Cardiac muscle cell (in vitro differentiated cells and primary cell): ENCODE measurements around the gene SLC5A5. TPM values are rescaled to one million over a fixed set of nuclear protein-coding genes. Genes with fewer than 3 reads are reported as not detected.

Experiments used
- DNase-seq, 2 donors: peaks; one replicate each; pipeline versions ENCODE4 v3.0.0 to v3.0.0-alpha.2; 2010 to 2017; ENCODE audit warnings: low read depth in 1 of 2, low spot score in 1 of 2
- H3K27ac ChIP-seq: fragments of 200-600 bp; sonication (generic); 2 replicates; pipeline ENCODE4 v1.5.1; 2016
- H3K27me3 ChIP-seq: fragments of 200-600 bp; sonication (generic); 2 replicates; pipeline ENCODE4 v1.6.0; 2016; ENCODE audit warnings: control low read depth
- H3K36me3 ChIP-seq: fragments of 200-600 bp; sonication (generic); 2 replicates; pipeline ENCODE4 v1.5.1; 2016; ENCODE audit warnings: control low read depth
- H3K4me1 ChIP-seq: fragments of 200-600 bp; sonication (generic); 2 replicates; pipeline ENCODE4 v1.8.1; 2017; ENCODE audit warnings: low read depth, mild to moderate bottlenecking, mixed run types
- H3K4me3 ChIP-seq: fragments of 200-600 bp; sonication (generic); 2 replicates; pipeline ENCODE4 v1.5.1; 2016; ENCODE audit warnings: mild to moderate bottlenecking
- H3K9me3 ChIP-seq: fragments of 200-600 bp; sonication (generic); 2 replicates; pipeline ENCODE4 v1.5.1; 2017; ENCODE audit warnings: low read depth, mild to moderate bottlenecking, control low read depth
- CTCF ChIP-seq: IDR thresholded peaks from 2 replicates; pipeline ENCODE4 v1.5.1; 2012; ENCODE audit warnings: low read depth, mild to moderate bottlenecking, low read length
- polyA plus RNA-seq: library from polyadenylated mRNA; unstranded; fragments of >200 nt; fragmentation: Nextera tagmentation; extraction: Ambion mirVana; gene quantifications from 2 replicates; pipeline ENCODE4 v1.2.1, GENCODE V29; 2016
- total RNA-seq: library from RNA; depleted of rRNA; stranded (reverse); fragments of >200 nt; gene quantifications from 2 replicates; pipeline ENCODE4 v1.2.3, GENCODE V29; 2016

The SLC5A5 gene
- total and polyA plus RNA-seq, 2 experiments from 2014 or later = 0.21 TPM; not detected in 1

GRCh38 chr19:17938092-17938845 is 66.5 kb downstream of the SLC5A5 start:
- peak; percentile 77 to 83 for DNase-seq
- Histone ChIP-seq H3K36me3 (no peaks in the 10 kb centered on the region), H3K4me1 (peaks cover 6% of the 10 kb centered on the region), H3K4me3 (no peak overlapping the region), H3K9me3 (no peaks in the 10 kb centered on the region), H3K27ac (no peak overlapping the region), H3K27me3 (no peaks in the 10 kb centered on the region)
- peak; percentile 96 for TF ChIP-seq CTCF

- Histone ChIP-seq H3K36me3 (no peaks in the 10 kb centered on the region), H3K27me3 (no peaks in the 10 kb centered on the region), H3K27ac (no peak overlapping the region), H3K9me3 (no peaks in the 10 kb centered on the region), H3K4me1 (no peaks in the 10 kb centered on the region), H3K4me3 (no peak overlapping the region)
- no peak for DNase-seq
- TF ChIP-seq CTCF = no peak
These were observed 70.4 kb downstream of the SLC5A5 start for GRCh38 chr19:17942181-17942580.

- Histone ChIP-seq H3K4me1 (no peaks in the 10 kb centered on the region), H3K36me3 (no peaks in the 10 kb centered on the region), H3K27ac (no peak overlapping the region), H3K9me3 (no peaks in the 10 kb centered on the region), H3K4me3 (no peak overlapping the region), H3K27me3 (no peaks in the 10 kb centered on the region)
- no peak for DNase-seq
- no peak for TF ChIP-seq CTCF
These were observed 71.0 kb downstream of the SLC5A5 start for GRCh38 chr19:17942582-17943273.

GRCh38 chr19:17943274-17944221 is 71.8 kb downstream of the SLC5A5 start:
- Histone ChIP-seq H3K36me3 (no peaks in the 10 kb centered on the region), H3K27ac (no peak overlapping the region), H3K9me3 (no peaks in the 10 kb centered on the region), H3K27me3 (no peaks in the 10 kb centered on the region), H3K4me3 (no peak overlapping the region), H3K4me1 (no peaks in the 10 kb centered on the region)
- DNase-seq = peak in 1 of 2 donors; percentile 18
- TF ChIP-seq CTCF = no peak

GRCh38 chr19:17944301-17944700 is 72.6 kb downstream of the SLC5A5 start:
- no peak overlapping the region for H3K4me3 ChIP-seq
- no peak for TF ChIP-seq CTCF
- no peak overlapping the region for H3K27ac ChIP-seq
- DNase-seq = peak in 1 of 2 donors; percentile 71
- H3K9me3 ChIP-seq = no peaks in the 10 kb centered on the region
- H3K4me1 ChIP-seq = no peaks in the 10 kb centered on the region
- no peaks in the 10 kb centered on the region for H3K36me3 ChIP-seq
- peaks cover 6% of the 10 kb centered on the region for H3K27me3 ChIP-seq

Other genes starting within 250 kb of the SLC5A5 start
- 0.21 and 0.54 TPM in 2 replicates for gene UNC13A, start 183.6 kb upstream of the SLC5A5 start, total RNA-seq
- 0.31 and 0.74 TPM in 2 replicates for gene UNC13A, start 183.6 kb upstream of the SLC5A5 start, polyA plus RNA-seq
- 48.6 and 61.7 TPM in 2 replicates for gene MAP1S, start 152.5 kb upstream of the SLC5A5 start, total RNA-seq
- gene MAP1S, start 152.5 kb upstream of the SLC5A5 start, polyA plus RNA-seq = 60.4 and 73.9 TPM in 2 replicates
- 1.8 and 3.1 TPM in 2 replicates for gene FCHO1, start 120.5 kb upstream of the SLC5A5 start, total RNA-seq
- gene FCHO1, start 120.5 kb upstream of the SLC5A5 start, polyA plus RNA-seq = 2.5 and 4.3 TPM in 2 replicates
- gene B3GNT3, start 76.8 kb upstream of the SLC5A5 start, total RNA-seq = not detected in 2 replicates
- gene B3GNT3, start 76.8 kb upstream of the SLC5A5 start, polyA plus RNA-seq = 0.55 TPM in 1 of 2 replicates, not detected in the other
- 0.25 and 0.63 TPM in 2 replicates for gene INSL3, start 50.4 kb upstream of the SLC5A5 start, total RNA-seq
- gene INSL3, start 50.4 kb upstream of the SLC5A5 start, polyA plus RNA-seq = 0.47 TPM in 1 of 2 replicates, not detected in the other
- 3.2 and 14.5 TPM in 2 replicates for gene JAK3, start 24.0 kb upstream of the SLC5A5 start, total RNA-seq
- gene JAK3, start 24.0 kb upstream of the SLC5A5 start, polyA plus RNA-seq = 1.5 and 11.0 TPM in 2 replicates
- 1,484 and 1,728 TPM in 2 replicates for gene RPL18A, start 12.0 kb upstream of the SLC5A5 start, total RNA-seq
- gene RPL18A, start 12.0 kb upstream of the SLC5A5 start, polyA plus RNA-seq = 930 and 1,120 TPM in 2 replicates
- 80.5 and 103 TPM in 2 replicates for gene CCDC124, start 61.1 kb downstream of the SLC5A5 start, total RNA-seq
- gene CCDC124, start 61.1 kb downstream of the SLC5A5 start, polyA plus RNA-seq = 172 and 200 TPM in 2 replicates
- 23.4 and 26.7 TPM in 2 replicates for gene KCNN1, start 95.2 kb downstream of the SLC5A5 start, total RNA-seq
- 20.4 and 28.0 TPM in 2 replicates for gene KCNN1, start 95.2 kb downstream of the SLC5A5 start, polyA plus RNA-seq
- gene ARRDC2, start 136.2 kb downstream of the SLC5A5 start, total RNA-seq = 9.2 and 16.1 TPM in 2 replicates
- gene ARRDC2, start 136.2 kb downstream of the SLC5A5 start, polyA plus RNA-seq = 6.8 and 10.7 TPM in 2 replicates
- gene IL12RB1, start 215.0 kb downstream of the SLC5A5 start, total RNA-seq = not detected in 2 replicates
- gene IL12RB1, start 215.0 kb downstream of the SLC5A5 start, polyA plus RNA-seq = not detected in 2 replicates
- 6.6 and 8.1 TPM in 2 replicates for gene MAST3, start 225.8 kb downstream of the SLC5A5 start, total RNA-seq
- 5.5 and 8.4 TPM in 2 replicates for gene MAST3, start 225.8 kb downstream of the SLC5A5 start, polyA plus RNA-seq